Measurements from ENCODE around the gene MYO1D.

The MYO1D gene

DNA sequence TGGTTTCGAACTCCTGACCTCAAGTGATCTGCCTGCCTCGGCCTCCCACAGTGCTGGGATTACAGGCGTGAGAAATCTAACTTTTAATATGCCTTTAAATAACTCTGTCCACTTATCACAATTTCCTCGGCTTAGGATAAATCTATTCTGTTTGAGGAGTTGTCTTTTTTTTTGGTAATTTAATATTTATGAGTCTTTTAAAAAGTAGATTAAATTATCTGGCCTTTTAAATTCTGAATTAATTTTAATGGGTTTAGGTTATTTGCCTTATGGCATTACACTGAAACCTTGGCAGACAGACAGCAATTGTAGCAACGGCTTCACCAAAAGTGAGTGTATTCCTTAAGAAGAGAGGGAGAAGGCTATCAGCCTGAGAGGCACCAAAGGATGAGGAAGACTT lies 66.2 kb downstream of the MYO1D start:
- no peak for DNase-seq

DNA sequence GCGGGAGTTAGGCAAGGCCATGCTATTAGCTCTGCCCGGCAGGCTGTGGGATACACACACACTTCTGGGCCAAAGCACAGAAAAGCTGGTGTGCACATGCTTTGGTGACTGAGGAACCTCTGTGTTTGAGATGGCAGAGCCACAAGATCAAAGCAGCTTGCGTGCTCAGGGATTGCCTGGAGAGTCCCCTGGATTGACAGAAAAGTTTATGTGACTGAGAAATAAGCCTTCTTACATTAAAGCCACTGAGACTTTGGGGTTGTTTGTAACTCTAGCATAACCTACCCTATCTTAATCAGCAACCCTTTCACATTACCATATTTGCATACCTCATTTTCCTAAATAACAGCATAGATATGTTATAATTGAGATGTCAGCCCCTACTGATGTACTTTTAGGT lies 69.3 kb downstream of the MYO1D start:
- DNase-seq = no peak

DNA sequence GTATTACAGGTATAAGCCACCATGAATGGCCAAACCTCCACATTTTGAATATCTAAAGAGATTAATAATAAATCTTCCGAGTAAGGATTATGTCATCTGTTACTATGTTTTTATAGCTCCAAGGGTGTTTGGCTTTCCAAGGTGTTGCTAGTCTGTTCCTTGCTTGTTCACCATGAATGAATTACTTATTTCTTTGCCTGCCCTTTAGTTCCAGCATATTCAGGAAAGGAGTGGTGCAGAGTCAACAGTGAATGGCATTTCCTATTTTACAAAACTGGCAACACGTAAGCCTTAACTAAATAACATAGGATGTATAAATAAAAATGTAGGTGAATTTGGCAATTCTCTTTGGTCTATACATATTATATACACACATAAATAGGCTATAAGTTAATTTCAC lies 70.3 kb downstream of the MYO1D start:
- no peak for DNase-seq

DNA sequence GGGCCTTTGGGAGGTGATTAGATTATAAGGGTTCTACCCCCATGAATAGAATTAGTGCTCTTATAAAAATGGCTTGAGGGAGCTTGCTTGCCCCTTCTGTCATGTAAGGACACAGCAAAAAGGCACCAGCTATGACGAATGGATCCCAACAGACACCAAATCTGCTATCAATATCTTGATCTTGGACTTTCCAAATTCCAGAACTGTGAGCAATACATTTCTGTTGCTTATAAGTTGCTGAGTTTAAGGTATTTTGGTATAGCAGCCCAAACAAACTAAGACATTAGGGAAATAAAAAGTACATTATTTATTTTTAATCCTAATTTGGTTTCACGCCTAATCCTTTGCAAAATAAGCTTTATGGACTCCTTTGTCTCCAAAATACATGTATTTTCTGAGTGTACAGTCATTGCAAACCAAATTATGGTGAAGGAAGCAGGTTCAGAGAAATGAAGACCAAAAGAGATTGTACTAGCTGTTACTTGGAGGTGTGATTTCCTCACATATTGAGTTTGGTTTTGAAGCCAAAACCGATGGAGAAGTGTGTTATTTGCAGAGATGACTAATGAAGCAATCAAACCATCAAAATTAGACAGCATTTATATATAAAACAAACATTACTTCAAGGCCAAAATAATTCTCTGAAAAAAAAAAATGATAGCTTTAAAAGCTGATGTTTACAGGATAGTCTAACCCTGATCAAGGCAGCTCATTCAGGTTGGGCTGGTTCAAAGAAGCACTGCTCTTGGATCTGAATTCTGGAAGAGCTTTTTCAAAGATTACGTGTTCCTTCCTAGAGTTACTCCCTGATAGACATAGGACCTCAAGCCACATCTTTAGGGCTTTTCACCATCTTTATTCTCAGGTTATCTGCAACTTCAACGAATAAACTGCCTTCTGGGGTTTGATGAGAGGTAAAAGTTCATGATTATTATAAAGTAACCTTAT lies 71.6 kb downstream of the MYO1D start:
- DNase-seq = no peak

DNA sequence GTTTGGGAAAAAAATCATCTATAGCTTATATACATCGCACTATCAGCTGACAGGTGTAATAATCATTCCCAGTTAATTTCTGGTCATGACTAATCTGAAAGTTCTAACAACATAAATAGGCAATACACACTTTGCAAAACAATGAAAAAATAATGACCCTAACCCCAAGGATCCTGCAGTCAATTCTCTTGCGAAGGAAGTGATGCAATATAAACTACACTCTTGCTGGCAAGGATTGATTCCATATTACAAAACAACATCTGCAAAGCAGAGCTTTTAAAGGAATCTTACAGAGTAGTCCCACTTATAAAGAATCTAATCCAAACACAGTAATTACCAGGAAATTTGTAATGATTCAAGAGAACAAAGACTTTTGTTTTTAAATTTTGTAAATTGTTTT lies 73.4 kb downstream of the MYO1D start:
- DNase-seq = peak; percentile 22 to 25

DNA sequence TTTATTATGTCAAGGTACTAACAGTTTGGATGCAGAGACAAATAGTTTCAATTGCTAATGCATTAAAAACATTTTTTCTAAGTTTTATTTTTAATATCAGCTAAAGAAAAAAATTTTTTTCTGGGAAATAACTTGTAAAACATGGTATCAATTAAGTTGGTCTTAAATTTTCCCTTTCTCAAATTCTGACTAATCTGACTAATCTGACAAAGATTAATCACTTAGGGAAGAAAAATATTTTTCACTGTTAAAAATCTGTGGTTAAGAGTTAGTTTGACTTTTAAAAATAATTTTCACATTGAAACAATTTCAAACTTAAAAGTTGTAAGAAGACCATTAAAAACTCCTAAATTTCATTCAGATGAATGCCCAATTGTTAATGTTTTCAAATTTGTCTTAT lies 74.6 kb downstream of the MYO1D start:
- DNase-seq = no peak

DNA sequence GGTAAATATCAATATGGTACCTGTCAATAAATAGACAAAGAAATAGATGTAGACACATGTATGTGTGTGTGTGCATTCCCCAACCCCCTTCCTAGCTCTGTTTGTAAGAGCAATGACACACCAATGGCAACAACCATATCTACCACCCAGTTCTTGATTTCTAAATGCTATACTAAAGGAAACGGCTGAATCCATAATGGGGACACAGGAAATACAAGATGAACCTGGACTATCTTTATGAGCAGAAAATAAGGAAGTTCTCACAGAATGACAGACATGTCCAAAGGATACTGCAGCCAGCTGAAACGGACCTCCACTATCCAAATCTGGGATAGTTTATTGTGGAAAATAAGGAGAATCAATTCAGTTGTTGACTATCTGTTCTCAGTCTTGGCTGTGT lies 75.3 kb downstream of the MYO1D start:
- DNase-seq = no peak

DNA sequence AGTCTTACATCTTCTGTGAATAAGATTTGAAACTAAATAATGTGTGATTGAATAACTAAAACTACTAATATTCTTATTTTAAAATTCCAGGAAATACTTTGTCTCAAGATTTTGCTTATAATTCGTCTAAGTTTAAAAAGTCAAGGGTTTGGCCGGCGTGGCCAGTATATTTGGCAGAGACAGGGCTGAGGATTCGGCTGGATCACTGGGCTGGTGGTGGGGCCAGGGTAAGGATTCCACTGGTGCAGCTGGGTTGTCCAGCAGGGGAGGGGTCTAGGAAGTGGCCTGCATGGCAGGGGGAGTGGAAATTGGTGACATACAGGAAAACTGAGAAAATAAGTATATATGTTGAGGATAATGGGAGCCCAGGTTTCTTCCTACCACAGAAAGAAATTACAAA lies 75.7 kb downstream of the MYO1D start:
- DNase-seq = no peak

DNA sequence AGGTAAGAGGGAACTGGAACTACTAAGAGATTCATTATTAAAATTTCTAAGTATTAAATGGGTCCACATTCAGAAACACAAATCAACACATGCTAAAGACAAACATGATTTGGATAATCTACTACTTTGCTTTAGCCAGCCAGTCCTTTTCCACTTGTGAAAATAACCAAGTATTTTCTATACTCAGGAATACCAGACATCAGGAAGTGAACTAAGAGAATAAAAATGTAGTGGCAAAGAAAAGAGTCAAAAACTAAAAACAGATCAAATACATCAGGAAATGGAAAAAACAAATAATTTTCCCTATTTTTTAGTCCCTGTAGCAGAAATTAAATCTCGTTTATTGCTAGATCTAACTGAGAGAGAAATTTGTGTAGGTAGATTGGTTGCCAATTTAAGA lies 78.0 kb downstream of the MYO1D start:
- DNase-seq = no peak

DNA sequence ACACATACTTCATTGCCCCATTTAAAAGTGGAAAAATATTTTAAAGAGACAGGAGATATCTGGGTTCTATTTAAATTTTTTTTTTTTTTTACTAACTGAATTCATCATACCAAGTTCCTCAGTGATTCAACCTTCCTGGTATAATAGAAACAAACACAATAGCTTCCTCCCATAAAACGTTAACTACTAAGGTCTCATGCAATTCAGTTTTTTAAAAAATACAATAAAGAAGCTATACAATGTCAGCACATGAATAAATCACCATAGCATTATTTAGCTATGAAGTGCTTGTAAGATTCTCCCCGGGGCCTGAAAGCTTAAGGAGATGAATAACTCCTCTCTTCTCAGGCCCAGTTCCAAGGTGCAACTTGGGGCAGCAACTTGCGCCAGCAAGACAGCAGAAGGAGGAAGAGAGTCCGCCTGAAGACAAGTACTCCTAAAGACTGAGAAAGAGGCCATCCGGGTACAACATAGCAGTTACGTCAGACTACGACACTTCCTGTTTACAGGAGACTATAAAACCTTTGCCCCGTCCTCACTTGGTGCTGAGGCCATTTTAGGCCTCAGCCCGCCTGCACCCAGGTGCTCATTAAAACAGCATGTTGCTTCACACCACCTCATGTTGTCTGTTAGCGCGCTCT lies 81.5 kb downstream of the MYO1D start:
- no peak for DNase-seq

DNA sequence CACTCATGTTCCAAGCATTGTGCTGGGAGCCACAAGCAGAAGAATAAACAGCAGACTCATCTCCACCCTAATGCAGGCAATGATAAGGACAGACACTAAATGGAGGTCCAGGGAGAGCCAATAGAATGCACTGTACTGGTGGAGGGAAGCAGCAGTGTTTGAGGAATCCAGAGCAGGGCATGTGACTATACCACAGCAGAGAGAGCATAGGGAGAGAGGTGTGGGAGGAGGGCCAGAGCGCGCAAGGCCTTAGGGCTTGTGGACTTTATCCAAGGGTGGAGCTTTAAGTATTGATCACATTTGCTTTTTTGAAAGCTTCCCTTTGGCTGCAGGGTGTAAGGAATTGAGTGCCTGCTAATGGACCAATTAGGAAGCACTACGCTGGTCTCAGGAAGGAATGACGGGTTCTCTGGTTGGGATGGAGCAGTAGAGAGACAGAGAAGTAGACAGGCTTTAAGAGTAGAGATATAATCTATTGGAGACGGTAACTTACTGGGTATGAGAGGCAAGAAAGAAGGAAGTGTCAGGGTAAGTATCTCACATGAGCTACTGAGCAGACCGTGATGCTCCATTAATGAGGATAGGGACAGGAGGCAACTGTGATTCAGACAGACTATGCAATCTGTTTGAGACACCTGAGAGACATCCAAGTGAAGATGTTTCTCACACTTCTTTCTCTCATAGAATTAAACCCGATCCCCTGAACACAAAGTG lies 82.2 kb downstream of the MYO1D start:
- DNase-seq = no peak

DNA sequence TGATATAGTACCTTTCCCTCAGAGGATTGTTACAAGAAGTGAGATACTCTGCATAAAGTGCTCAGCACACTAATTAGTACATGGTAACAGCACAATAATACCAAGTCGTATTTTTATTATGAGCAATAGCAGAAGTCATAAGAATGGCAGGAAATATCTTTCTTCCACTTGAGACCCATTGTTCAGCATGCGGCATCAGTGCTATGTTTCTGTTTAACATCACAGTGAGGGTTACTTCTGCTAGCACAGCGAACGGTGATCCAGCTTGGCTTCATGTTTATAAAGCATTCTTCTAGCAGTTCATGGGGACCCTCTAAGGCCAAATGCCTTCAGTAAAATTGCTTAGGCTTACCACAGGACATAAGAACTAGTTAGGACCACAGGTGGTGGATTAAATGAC lies 83.1 kb downstream of the MYO1D start:
- no peak for DNase-seq

DNA sequence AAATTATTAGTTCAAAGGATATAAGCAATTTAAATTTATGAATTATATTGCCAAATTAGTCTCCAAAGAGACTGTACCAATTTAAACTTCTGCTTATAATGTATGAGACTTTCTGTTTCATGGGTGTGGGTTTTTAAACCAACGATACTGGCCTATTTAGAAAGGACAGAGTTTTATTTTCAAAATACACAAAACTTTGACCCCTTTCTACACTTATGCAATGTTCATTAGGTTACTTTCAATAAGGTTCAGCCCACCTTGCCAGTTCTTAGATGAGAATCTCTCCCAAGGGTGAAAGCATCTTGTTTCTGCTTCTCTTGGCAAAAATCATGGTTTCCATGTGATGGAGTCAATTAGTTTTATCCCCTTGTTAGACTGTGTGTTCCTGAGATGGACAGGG lies 84.7 kb downstream of the MYO1D start:
- no peak for DNase-seq

DNA sequence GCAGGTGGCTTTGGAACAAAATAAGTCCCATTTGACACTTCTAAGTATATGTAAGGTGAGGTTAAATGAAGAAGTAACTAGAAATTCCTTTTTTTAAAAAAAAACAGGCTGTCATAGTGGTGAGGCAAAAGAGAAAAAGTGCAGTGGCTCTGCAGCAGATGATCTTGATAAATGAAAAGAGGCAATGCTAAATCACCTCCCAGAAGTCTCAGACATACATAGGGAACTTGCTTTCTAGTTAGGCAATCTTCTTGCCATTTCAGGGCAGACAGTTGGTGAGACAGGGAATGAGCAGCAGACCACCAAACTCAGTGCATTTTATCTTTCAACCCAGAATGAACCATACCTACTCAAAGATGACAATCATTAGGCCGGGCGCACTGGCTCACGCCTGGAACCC lies 90.8 kb downstream of the MYO1D start:
- no peak for DNase-seq

DNA sequence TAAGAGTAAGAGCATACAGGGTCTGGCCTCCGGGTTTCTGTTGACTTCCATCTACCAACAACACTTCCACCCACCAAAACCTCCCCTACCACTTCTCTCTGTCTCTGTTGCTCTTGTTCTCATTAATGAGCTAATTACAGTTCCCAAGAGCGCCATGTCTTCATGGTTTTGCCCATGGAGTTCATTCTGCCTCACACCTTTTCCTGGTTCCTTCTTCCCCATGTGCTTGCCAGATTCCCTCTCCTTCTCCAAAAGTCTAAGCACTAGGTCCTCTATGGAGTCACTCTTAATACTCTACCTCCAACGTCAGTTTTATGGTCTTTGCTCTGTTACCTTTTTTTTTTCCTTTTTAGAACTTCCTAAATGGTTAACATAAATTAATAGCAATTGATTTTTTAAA lies 92.8 kb downstream of the MYO1D start:
- DNase-seq = no peak

DNA sequence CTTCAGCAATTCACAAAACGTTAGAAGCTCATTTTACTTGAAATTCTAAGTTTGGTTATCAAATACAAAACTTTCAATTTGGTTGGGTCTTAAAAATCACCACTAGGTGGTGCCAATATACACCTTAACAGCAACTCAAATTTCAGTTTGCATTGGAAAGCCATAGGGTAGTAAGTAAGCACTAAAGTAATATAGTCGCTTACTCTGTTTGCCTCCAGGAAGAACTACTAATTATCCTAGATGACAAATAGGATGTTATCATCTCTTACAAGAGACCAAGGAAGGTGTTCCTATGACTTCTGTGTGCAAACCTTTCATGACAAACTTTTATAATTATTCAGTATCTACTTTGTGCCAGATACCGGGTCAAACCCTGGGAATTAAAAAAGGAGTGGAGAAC lies 93.3 kb downstream of the MYO1D start:
- DNase-seq = peak; percentile 83 to 85

DNA sequence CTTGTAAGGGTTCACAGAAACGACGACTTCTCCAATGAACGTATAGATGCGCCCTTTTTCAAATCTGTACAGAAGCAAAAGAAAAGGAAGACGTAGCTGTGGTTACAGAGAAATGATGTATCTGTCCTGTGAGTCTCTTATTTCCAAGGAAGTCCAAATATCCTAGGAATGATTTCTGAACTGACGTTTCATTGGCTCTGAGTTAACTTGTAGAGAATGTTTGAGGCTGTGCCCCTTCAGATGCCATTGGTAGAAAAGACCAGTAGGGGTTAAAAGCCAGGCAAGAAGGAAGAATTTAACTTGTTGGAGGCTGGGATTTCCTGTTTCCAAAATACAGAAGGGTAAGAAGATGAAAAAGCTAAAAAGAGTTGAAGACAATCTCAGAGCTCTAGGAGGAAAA lies 96.2 kb downstream of the MYO1D start:
- no peak for DNase-seq

DNA sequence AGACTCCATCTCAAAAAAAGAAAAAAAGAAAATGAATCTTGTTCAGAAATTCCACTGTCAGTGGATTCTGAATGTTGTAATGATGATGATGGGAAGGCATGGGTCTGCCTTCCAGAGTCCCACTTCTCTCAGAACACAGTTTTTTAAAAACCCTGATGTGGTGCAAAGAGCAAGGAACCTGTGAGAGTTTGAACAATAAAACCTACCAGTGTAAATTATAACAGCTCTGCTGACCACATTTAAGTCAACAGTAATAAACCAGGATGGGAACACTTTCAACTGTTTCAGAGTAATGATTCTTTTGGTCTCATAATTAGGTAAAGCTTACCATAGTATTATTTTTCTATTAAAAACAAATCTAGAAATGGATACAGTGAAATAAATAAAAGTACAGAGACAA lies 99.0 kb downstream of the MYO1D start:
- DNase-seq = no peak

DNA sequence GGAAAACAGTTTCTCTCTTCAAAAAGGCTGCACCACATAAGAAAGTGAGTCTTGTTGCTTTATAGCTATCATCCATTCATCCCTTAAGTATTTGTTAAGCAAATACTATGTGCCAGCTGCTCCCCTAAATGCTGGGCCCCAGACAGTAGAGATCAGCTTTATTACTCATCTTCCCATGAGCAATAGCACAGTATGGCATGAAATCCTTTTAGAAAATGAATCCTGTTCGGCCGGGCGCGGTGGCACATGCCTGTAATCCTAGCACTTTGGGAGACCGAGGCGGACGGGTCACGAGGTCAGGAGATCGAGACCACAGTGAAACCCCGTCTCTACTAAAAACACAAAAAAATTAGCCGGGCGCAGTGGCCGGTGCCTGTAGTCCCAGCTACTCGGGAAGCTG lies 99.5 kb downstream of the MYO1D start:
- DNase-seq = no peak

DNA sequence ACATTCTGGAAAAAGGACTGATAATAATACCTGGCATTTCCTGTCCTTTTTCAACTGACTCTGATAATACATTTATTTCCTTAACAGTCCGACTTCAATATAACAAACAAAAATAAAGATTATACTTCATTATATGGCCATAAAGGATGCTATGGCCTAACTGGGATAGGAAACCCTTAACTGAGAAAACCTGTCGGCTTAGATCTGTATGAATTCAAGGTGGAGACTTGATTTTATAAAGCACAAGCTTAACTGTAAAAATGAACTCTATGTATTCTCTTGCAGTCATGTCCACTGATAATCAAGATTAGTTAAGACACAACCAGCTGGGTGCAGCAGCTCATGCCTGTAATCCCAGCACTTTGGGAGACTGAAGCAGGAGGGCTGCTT lies 102.2 kb downstream of the MYO1D start:
- no peak for DNase-seq

DNA sequence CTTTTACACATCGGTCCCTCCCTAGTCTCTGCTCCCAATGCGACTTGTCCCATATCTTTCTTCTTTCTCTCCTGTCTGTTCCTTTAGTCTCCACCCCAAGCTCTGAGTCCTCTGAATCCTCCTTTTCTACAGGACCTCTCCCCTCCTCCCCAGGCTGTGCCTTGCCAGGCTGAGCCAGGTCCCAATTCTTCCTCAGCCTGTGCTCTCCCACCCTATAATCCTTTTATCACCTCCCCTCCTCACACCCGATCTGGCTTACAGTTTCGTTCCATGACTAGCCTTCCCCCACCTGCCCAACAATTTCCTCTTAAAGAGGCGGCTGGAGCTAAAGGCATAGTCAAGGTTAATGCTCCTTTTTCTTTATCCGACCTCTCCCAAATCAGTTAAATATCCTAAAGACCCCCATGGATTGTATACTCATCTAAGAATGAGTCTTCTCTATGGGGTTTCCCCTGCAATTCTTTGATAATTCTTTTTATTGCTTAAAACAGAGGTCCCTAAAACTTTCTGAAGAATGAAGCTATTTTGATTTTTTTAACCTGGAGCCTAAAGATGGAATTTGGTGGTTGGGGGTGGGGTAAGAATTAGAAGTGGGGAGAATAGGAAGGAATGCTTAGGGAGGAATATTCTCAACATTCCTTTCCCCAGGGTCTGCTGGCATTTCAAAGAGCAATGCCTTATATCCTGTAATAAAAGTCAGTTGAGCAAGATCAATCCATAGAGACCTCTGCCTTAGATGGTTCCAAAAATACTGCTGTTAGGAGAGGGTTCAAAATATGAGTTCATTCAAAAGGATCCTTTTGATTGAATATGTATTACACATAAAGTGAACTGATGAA lies 102.8 kb downstream of the MYO1D start:
- DNase-seq = no peak

DNA sequence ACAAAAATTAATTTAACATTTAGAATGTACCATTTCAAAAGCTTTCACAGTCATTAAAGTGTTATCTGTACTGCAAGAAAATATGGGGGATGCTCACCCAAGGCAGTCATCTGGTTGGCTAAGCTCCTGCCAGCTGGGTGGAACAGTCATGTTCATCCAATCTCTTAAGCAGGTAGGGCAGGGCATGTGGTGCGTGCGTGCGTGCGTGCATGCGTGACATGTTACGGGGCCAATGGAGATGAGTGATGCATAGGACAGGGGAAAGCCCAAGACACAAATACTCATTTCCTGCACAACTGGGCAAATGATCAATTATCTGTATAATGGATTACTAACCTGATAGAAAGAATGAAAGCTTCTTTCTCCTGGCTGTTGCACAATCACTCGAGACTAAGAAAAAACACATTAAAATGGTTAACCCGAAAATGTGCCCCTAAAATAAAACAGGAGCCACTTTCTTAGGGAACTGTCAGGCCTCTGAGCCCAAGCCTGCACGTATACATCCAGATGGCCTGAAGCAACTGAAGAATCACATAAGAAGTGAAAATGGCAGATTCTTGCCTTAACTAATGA lies 104.4 kb downstream of the MYO1D start:
- DNase-seq = no peak

DNA sequence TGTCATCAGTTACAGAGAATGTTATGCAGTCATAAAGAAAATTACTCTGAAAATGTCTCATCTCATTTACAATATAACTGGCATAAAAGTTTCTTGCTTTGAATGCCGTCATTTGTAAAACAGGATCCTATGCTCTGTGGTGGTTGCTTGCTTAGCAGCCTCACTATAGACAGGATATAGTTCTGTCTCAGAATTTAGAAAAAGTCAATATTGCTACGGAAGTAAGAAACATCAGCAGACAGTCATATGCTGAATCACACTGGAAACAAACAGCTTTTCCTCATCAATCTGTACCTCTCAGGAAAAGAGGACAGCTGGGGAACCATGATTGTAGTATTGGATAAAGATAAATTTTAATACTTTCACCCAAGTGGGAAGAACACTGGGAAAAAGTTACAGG lies 105.5 kb downstream of the MYO1D start:
- DNase-seq = no peak
